ENCODE measurements around the gene ZNF747.
"Not testable (repeated sequence)": the region's sequence is repeated elsewhere in the genome, so short reads cannot be mapped to it uniquely, and the experiment has no call there.

The ZNF747 gene

DNA sequence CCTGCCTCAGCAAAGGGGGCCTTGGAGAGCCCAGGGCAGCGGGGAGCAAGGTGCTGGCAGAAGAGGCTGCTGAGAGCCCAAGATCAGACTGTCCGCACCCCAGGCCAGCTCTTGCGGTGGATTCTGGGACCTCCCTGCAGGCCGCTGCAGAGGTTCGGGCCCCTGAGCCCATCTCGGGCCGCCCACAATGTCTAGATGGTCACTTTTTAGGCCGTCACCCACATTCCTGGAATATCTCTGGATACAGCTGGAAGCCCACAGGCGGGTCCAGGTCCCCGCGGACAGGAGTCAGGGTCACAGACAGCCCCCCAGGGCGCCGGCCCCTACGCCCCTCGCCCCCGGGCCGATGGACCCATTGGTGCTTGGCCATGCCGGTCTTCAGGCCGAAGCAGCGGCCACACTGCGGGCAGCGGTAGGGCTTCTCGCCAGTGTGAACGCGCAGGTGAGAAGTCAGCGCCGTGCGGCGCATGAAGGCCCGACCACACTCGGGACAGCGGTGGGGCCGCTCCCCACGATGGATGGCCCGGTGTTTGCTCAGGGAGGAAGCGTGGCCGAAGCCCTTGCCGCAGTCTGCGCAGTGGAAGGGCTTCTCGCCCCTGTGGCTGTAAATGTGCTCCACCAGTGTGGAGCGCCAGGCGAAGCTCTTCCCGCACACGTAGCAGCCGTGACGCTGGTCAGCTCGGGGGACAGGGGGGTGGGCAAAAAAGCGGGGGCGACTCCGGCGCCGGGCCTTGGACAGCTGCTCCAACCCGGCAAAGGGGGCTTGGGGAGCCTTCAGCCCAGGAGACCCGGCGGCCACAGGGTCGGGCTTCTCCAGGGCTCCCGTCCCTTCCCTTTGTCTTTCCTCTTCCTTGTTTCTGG, 2.1 kb downstream of the ZNF747 start:
- DNase-seq, result no peak

- DNase-seq, result no peak
Measured at GRCh38 chr16:30530163-30531037, 4.3 kb downstream of the ZNF747 start.

GRCh38 chr16:30528799-30529457, 5.7 kb downstream of the ZNF747 start:
- no peak for DNase-seq

DNA sequence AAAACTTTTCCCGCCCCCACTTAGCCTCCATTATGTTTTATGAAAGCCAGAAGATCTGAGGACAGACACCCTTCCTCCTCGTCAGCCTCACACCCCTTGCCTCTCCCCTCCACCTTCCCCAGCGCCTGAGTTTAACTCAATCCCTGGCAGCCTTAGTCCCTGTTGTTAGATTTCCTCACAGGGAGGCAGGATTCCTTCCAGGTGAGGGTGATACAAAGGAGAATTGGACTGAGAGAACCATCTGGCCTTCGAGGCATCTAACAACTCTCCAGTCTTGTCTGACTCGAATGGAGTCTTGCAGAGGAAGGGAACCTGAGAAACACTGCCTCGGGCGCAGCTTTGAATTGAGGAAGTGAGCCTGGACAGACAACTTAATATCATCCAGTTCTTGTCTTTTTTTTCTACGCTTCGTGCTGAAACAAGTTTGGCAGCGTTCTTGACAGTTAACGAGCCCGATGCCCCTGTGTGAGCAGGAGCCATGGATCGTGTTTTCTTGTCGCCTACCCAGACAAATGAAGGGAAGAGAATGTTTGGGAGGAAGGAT, 7.0 kb downstream of the ZNF747 start:
- peak; percentile 50 for DNase-seq

DNA sequence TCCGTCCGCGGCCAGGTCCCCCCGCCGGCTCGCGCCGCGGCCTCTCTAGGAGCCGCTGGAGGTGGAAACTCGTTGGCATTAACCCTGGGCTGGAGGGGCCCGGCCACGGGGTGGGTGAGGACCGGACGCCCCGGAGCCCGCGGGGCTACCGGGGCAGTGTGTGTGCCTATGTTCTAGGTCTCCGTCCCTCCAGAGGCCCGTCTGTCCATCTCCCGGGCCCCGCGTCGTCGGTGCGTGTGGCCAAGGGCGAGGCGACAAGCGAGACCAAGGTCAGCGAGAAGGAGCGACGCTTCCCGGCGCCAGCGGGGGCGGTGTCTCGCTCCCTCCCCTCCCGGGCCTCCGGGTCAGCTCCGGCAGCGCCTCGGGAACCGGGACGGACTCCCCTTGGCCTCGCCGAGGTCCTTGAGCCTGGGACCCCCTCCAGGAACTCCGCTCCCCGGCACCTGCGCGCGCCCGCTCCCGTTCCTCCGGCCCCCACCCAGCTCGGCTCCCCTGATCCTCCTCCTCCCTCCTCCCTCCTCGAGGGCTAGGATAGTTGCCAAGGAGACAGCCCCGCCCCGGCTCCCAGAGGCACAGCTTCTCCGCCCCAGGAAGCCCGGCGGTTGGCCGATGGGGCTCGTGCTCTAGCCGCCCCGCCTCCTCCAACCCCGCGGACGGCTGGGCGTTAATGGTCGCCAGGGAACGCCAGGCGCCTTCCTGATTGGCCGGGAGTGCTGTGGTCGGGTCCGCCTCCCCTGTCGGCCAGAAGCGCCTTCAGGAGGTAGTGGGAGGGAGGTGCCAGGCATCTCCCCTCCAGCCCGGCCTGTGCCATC, 7.6 kb downstream of the ZNF747 start:
- DNase-seq, result peak; percentile 94

- no peak for DNase-seq
Measured at GRCh38 chr16:30526137-30526822, 8.4 kb downstream of the ZNF747 start, which contains the start of gene ZNF768. Gene ZNF768, minus strand, starts transcription at chr16:30526566. Its CDS starts 153 bp downstream, at chr16:30526413.

DNA sequence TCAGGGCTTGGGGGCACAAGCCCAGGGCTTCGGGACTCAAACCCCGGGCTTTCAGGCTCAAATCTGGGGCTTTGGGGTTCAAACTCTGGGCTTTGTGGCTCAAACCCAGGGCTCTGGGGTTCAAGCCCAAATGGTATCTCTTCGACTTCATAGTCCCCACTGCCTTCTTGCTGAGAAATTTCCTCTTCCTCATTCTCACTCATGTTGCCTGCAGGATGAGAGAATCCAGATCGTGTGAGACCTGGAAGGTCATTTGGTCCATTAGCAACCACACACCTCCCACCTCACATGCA, 8.9 kb downstream of the ZNF747 start:
- no peak for DNase-seq

DNA sequence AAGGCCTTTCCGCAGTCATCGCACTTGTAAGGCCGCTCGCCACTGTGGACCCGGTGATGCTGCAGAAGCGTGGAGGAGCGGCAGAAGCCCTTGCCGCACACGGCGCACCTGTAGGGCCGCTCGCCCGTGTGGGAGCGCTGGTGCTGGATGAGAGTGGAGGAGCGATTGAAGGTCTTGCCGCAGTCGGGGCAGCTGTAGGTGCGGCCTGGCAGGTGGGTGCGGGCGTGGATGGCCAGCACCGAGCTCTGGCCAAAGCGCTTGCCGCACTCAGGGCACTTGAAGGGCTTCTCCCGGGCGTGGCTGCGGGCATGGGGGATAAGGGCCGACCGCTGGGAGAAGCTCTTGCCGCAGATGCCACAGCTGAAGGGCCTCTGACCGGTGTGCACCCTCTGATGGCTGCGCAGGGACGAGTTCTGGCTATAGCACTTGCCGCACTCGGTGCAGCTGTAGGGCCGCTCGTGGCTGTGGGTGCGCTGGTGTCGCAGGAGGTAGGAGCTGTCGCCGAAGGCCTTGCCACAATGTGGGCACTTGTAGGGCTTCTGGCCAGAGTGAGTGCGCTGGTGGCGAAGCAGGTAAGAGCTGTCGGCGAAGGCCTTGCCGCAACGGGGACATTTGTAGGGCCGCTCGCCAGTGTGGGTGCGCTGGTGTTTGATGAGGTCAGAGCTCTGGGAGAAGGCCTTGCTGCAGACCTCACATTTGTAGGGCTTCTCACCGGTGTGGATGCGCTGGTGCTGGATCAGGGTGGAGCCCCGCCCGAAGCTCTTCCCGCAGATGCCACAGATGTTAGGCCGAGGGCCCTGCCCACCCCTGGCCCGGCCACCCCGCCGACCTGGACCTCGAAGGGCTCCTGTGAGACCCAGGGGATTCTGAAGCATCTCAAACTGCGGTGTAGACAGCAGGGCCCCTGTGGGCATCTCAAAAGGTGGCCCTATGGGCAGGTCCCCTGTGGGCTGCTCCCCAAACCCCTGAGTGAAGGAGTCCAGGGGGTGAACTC, 9.8 kb downstream of the ZNF747 start:
- DNase-seq, result no peak

GRCh38 chr16:30523768-30524574, 10.7 kb downstream of the ZNF747 start:
- DNase-seq, result no peak

- not testable (repeated sequence) for DNase-seq
Measured at GRCh38 chr16:30522702-30523463, 11.8 kb downstream of the ZNF747 start.

DNA sequence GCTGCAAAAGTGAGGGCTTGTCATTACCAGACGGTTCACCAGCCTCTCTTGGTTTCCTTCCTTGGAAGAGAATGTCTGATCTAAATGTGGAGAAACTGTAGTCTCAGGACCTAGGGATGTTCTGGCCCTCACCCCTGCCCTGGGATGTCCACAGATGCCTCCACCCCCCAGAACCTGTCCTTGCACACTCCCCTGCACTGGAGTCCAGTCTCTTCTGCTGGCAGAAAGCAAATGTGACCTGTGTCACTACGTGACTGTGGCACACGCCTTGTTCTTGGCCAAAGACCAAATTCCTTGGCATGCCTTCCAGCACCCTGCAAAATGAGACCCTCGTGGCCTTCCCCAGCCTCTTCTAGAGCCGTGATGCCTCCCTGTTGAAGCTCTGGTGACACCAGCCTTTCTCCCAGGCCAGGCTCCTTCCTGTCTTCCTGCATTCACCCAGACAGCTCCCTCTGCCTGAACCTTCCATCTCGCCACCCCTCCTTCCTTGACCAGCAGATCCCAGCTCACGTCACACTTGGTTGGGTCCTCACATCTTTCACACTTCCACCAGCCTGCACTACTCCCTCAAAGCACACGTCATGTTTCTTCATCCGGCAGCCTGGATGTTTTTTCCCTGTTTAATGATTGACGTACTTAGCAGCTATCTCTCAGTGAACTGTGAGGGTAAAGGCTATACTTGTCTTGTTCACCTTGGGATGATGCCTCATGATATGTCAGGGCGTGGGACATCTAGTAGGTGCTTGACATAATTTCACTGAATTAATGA, 12.6 kb downstream of the ZNF747 start:
- peak; percentile 2 for DNase-seq

DNA sequence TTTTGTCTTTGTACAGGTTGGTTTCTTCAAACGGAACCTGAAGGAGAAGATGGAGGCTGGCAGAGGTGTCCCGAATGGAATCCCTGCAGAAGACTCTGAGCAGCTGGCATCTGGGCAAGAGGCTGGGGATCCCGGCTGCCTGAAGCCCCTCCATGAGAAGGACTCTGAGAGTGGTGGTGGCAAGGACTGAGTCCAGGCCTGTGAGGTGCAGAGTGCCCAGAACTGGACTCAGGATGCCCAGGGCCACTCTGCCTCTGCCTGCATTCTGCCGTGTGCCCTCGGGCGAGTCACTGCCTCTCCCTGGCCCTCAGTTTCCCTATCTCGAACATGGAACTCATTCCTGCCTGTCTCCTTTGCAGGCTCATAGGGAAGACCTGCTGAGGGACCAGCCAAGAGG, 13.2 kb downstream of the ZNF747 start:
- no peak for DNase-seq

- no peak for DNase-seq
Measured at GRCh38 chr16:30519120-30520049, 15.3 kb downstream of the ZNF747 start.

GRCh38 chr16:30518552-30518951, 16.1 kb downstream of the ZNF747 start:
- DNase-seq, result no peak

DNA sequence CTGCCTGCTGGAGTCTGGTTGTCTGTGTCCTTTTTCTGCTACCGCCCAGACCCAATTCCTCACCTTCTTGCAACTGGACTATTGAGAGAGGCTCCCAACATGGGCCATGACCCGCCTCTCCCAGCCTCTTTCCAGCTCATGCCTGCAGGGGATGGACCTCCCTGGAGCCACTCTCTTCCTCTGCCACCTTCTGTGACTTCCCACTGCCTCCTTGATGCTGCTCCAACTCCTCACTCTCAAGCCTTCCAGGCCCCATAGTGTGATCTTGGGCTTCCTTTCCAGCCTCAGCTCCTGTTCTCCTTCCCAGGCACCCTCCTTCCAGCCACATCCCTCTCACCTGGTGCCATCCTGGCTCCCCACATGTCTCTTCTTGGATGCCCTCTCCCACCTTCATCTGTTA, 19.4 kb downstream of the ZNF747 start:
- no peak for DNase-seq

- DNase-seq, result no peak
Measured at GRCh38 chr16:30511509-30511908, 23.1 kb downstream of the ZNF747 start.

All from NCI-H526 treated with DMSO at 0.1 percent for 48 hours (cell line).